ENCODE results near the gene BTBD9. TPM values are rescaled to one million over a fixed set of nuclear protein-coding genes. Genes with fewer than 3 reads are reported as not detected.

The BTBD9 gene
- total RNA-seq, 2 donors from 2014 or later = 30.1 to 45.8 TPM

GRCh38 chr6:38319256-38320212, 320.2 kb downstream of the BTBD9 start:
- no peak for ATAC-seq (ENCODE audit: insufficient number of reproducible peaks, low FRiP score, low read depth)
- Histone ChIP-seq H3K36me3 (no peaks in the 10 kb centered on the region), H3K27me3 (replicated peaks; ENCODE audit: insufficient read depth) (no peaks in the 10 kb centered on the region), H3K27ac (no peak overlapping the region), H3K4me1 (ENCODE audit: control insufficient read depth in 1 of 2, low read depth in 2 of 2) (no peaks in the 10 kb centered on the region), H3K4me3 (no peak overlapping the region), H3K9me3 (no peaks in the 10 kb centered on the region)
- TF ChIP-seq CTCF (IDR thresholded peaks at IDR 0.05) = no peak
- DNase-seq (ENCODE audit: low spot score) = no peak

GRCh38 chr6:38316099-38316868, 323.4 kb downstream of the BTBD9 start:
- no peak for ATAC-seq (ENCODE audit: insufficient number of reproducible peaks, low FRiP score, low read depth)

GRCh38 chr6:38311201-38311600, 328.5 kb downstream of the BTBD9 start:
- no peak for TF ChIP-seq CTCF (IDR thresholded peaks at IDR 0.05)
- H3K36me3 ChIP-seq = no peaks in the 10 kb centered on the region
- no peak overlapping the region for H3K27ac ChIP-seq
- ATAC-seq (ENCODE audit: insufficient number of reproducible peaks, low FRiP score, low read depth) = no peak
- H3K4me3 ChIP-seq = no peak overlapping the region
- H3K27me3 ChIP-seq (replicated peaks; ENCODE audit: insufficient read depth) = no peaks in the 10 kb centered on the region
- no peaks in the 10 kb centered on the region for H3K9me3 ChIP-seq
- no peak for DNase-seq (ENCODE audit: low spot score)
- H3K4me1 ChIP-seq (ENCODE audit: control insufficient read depth in 1 of 2, low read depth in 2 of 2) = peaks cover 0 to 4% of the 10 kb centered on the region in 2 donors

More at GRCh38 chr6:38316099-38316868, 323.4 kb downstream of the BTBD9 start:
- Histone ChIP-seq H3K36me3 (no peaks in the 10 kb centered on the region), H3K27me3 (replicated peaks; ENCODE audit: insufficient read depth) (no peaks in the 10 kb centered on the region), H3K4me3 (no peak overlapping the region), H3K9me3 (no peaks in the 10 kb centered on the region), H3K27ac (no peak overlapping the region), H3K4me1 (ENCODE audit: control insufficient read depth in 1 of 2, low read depth in 2 of 2) (no peaks in the 10 kb centered on the region)
- DNase-seq (ENCODE audit: low spot score) = no peak
- TF ChIP-seq CTCF (IDR thresholded peaks at IDR 0.05) = no peak

- Histone ChIP-seq H3K9me3 (no peaks in the 10 kb centered on the region), H3K27ac (no peak overlapping the region), H3K36me3 (no peaks in the 10 kb centered on the region), H3K27me3 (replicated peaks; ENCODE audit: insufficient read depth) (no peaks in the 10 kb centered on the region), H3K4me3 (no peak overlapping the region), H3K4me1 (ENCODE audit: control insufficient read depth in 1 of 2, low read depth in 2 of 2) (peaks cover 0 to 4% of the 10 kb centered on the region in 2 donors)
- no peak for ATAC-seq (ENCODE audit: insufficient number of reproducible peaks, low FRiP score, low read depth)
- TF ChIP-seq CTCF (IDR thresholded peaks at IDR 0.05) = no peak
- no peak for DNase-seq (ENCODE audit: low spot score)
Observed at GRCh38 chr6:38310061-38310460, 329.7 kb downstream of the BTBD9 start.

GRCh38 chr6:38307740-38308139, 332.0 kb downstream of the BTBD9 start:
- H3K9me3 ChIP-seq = no peaks in the 10 kb centered on the region
- DNase-seq (ENCODE audit: low spot score) (no peak), ATAC-seq (ENCODE audit: insufficient number of reproducible peaks, low FRiP score, low read depth) (no peak)
- H3K4me3 ChIP-seq = no peak overlapping the region
- no peak overlapping the region for H3K27ac ChIP-seq
- no peaks in the 10 kb centered on the region for H3K27me3 ChIP-seq (replicated peaks; ENCODE audit: insufficient read depth)
- peaks cover 0 to 4% of the 10 kb centered on the region in 2 donors for H3K4me1 ChIP-seq (ENCODE audit: control insufficient read depth in 1 of 2, low read depth in 2 of 2)
- no peak for TF ChIP-seq CTCF (IDR thresholded peaks at IDR 0.05)
- no peaks in the 10 kb centered on the region for H3K36me3 ChIP-seq

Measured in thoracic aorta (tissue), 2 donors.